ENCODE results near the gene COA8. TPM values are rescaled to one million over a fixed set of nuclear protein-coding genes. Genes with fewer than 3 reads are reported as not detected.
A peak's percentile ranks its signal among the peaks of the same experiment; 100 is the strongest.

Gene COA8
- total and polyA plus RNA-seq, 9 of the 15 experiments (the other 6 are each of a cell fraction or from before 2014, with no cell fraction given) = 5.0 to 35.3 (median 25.7) TPM

- TF ChIP-seq ZBTB9 (CRISPR knock-in tag; IDR thresholded peaks at IDR 0.05) (peak; percentile 60; the same call in 1 of the 2 replicates), ETS2 (tag; IDR thresholded peaks at IDR 0.05; ENCODE audit: borderline replicate concordance, poor library complexity, severe bottlenecking) (no peak), BACH1 (tag; IDR thresholded peaks at IDR 0.05) (no peak), HMGN3 (IDR thresholded peaks at IDR 0.05; ENCODE audit: borderline replicate concordance, extremely low read depth, insufficient read length, low read depth, low read length) (no peak), SP2 (IDR thresholded peaks at IDR 0.05; ENCODE audit: extremely low read depth, low read depth, low read length, poor library complexity, severe bottlenecking) (no peak), RFX1 (IDR thresholded peaks at IDR 0.05) (no peak), ILK (tag; IDR thresholded peaks at IDR 0.05; ENCODE audit: borderline replicate concordance, low read depth) (no peak), NRF1 (conservative IDR thresholded peaks at IDR 0.05 in 1 of 2, IDR thresholded peaks at IDR 0.05 in 1 of 2) (peak; percentile 77 to 82), SUPT5H (IDR thresholded peaks at IDR 0.05) (peak; percentile 60; the same call in 1 of the 2 replicates), ZNF512 (tag; IDR thresholded peaks at IDR 0.05) (no peak), CAMTA2 (CRISPR knock-in tag; conservative IDR thresholded peaks at IDR 0.05) (no peak), ELF1 (tag; IDR thresholded peaks at IDR 0.05) (peak; percentile 68), CREM (IDR thresholded peaks at IDR 0.05; ENCODE audit: low read depth) (peak; percentile 84), FOXJ2 (tag; IDR thresholded peaks at IDR 0.05) (no peak)
- TF ChIP-seq, protein P1, sequence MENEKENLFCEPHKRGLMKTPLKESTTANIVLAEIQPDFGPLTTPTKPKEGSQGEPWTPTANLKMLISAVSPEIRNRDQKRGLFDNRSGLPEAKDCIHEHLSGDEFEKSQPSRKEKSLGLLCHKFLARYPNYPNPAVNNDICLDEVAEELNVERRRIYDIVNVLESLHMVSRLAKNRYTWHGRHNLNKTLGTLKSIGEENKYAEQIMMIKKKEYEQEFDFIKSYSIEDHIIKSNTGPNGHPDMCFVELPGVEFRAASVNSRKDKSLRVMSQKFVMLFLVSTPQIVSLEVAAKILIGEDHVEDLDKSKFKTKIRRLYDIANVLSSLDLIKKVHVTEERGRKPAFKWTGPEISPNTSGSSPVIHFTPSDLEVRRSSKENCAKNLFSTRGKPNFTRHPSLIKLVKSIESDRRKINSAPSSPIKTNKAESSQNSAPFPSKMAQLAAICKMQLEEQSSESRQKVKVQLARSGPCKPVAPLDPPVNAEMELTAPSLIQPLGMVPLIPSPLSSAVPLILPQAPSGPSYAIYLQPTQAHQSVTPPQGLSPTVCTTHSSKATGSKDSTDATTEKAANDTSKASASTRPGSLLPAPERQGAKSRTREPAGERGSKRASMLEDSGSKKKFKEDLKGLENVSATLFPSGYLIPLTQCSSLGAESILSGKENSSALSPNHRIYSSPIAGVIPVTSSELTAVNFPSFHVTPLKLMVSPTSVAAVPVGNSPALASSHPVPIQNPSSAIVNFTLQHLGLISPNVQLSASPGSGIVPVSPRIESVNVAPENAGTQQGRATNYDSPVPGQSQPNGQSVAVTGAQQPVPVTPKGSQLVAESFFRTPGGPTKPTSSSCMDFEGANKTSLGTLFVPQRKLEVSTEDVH (IDR thresholded peaks at IDR 0.05; ENCODE audit: low read depth, partially characterized antibody) = peak; percentile 52
- TF ChIP-seq, protein P2, sequence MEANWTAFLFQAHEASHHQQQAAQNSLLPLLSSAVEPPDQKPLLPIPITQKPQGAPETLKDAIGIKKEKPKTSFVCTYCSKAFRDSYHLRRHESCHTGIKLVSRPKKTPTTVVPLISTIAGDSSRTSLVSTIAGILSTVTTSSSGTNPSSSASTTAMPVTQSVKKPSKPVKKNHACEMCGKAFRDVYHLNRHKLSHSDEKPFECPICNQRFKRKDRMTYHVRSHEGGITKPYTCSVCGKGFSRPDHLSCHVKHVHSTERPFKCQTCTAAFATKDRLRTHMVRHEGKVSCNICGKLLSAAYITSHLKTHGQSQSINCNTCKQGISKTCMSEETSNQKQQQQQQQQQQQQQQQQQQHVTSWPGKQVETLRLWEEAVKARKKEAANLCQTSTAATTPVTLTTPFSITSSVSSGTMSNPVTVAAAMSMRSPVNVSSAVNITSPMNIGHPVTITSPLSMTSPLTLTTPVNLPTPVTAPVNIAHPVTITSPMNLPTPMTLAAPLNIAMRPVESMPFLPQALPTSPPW (CRISPR knock-in tag; IDR thresholded peaks at IDR 0.05) = peak; percentile 80
- TF ChIP-seq, protein P3, sequence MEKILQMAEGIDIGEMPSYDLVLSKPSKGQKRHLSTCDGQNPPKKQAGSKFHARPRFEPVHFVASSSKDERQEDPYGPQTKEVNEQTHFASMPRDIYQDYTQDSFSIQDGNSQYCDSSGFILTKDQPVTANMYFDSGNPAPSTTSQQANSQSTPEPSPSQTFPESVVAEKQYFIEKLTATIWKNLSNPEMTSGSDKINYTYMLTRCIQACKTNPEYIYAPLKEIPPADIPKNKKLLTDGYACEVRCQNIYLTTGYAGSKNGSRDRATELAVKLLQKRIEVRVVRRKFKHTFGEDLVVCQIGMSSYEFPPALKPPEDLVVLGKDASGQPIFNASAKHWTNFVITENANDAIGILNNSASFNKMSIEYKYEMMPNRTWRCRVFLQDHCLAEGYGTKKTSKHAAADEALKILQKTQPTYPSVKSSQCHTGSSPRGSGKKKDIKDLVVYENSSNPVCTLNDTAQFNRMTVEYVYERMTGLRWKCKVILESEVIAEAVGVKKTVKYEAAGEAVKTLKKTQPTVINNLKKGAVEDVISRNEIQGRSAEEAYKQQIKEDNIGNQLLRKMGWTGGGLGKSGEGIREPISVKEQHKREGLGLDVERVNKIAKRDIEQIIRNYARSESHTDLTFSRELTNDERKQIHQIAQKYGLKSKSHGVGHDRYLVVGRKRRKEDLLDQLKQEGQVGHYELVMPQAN (IDR thresholded peaks at IDR 0.05; ENCODE audit: borderline replicate concordance) = peak; percentile 87
Observed at GRCh38 chr14:103562429-103563225, at the start of gene COA8, which contains the start of gene BAG5 (continued).
